HepG2 (cell line): ENCODE data around the gene TBC1D1. TPM values are rescaled to one million over a fixed set of nuclear protein-coding genes. Genes with fewer than 3 reads are reported as not detected.

Source experiments
- CCAR2 ChIP-seq: fragments of 200-400 bp; formaldehyde crosslinking; optimal IDR thresholded peaks from 2 replicates; pipeline ENCODE3; 2018; ENCODE audit warnings: low read depth, mild to moderate bottlenecking, low read length, moderate library complexity
- CEBPG ChIP-seq: IDR thresholded peaks from 2 replicates; pipeline ENCODE4 v1.6.1; 2016
- DNMT3B ChIP-seq: conservative IDR thresholded peaks from 2 replicates; pipeline ENCODE4 v1.6.1; 2016; ENCODE audit warnings: missing biosample characterization, control low read depth
- DR1 ChIP-seq: sonication (generic); formaldehyde crosslinking; IDR thresholded peaks from 2 replicates; pipeline ENCODE4 v1.8.0; 2021; ENCODE audit warnings: mild to moderate bottlenecking, missing genetic modification reagents, inconsistent platforms
- GPN1 ChIP-seq: sonication (generic); formaldehyde crosslinking; IDR thresholded peaks from 2 replicates; pipeline ENCODE4 v1.5.1; 2020; ENCODE audit warnings: missing genetic modification reagents, borderline replicate concordance
- KDM2A ChIP-seq: sonication (generic); formaldehyde crosslinking; IDR thresholded peaks from 2 replicates; pipeline ENCODE4 v1.4.0; 2020; ENCODE audit warnings: low read depth, missing genetic modification reagents, borderline replicate concordance
- LCORL ChIP-seq, 2 experiments: fragments of 450-650 bp in 1 of 2; sonication (generic) in 1 of 2; formaldehyde crosslinking in 1 of 2; IDR thresholded peaks; 2 replicates each; pipeline versions ENCODE4 v1.5.0 to v1.6.1; 2017 to 2020; ENCODE audit warnings: antibody characterized with exemption in 1 of 2, missing genetic modification reagents in 1 of 2
- MXI1 ChIP-seq: IDR thresholded peaks from 3 replicates; pipeline ENCODE4 v1.6.1; 2012; ENCODE audit warnings: low read depth, low read length, inconsistent platforms, borderline replicate concordance
- NFKB2 ChIP-seq: sonication (generic); formaldehyde crosslinking; IDR thresholded peaks from 2 replicates; pipeline ENCODE4 v1.4.0; 2020; ENCODE audit warnings: missing genetic modification reagents, borderline replicate concordance
- PRMT3 ChIP-seq: sonication (generic); formaldehyde crosslinking; IDR thresholded peaks from 2 replicates; pipeline ENCODE4 v1.8.1; 2022; ENCODE audit warnings: low read depth, mild to moderate bottlenecking, moderate library complexity, missing genetic modification reagents, borderline replicate concordance
- TMF1 ChIP-seq: sonication (generic); formaldehyde crosslinking; IDR thresholded peaks from 2 replicates; pipeline ENCODE4 v1.8.1; 2022; ENCODE audit warnings: low read depth, missing genetic modification reagents
- XRCC5 ChIP-seq: fragments of 200-400 bp; formaldehyde crosslinking; optimal IDR thresholded peaks from 2 replicates; pipeline ENCODE3; 2017; ENCODE audit warnings: mild to moderate bottlenecking, low read length
- ZBTB21 ChIP-seq: sonication (generic); formaldehyde crosslinking; IDR thresholded peaks from 2 replicates; pipeline ENCODE4 v1.4.0; 2020; ENCODE audit warnings: missing genetic modification reagents
- ZIK1 ChIP-seq: sonication (generic); formaldehyde crosslinking; IDR thresholded peaks from 2 replicates; pipeline ENCODE4 v1.5.0; 2020; ENCODE audit warnings: mild to moderate bottlenecking, low read depth, missing genetic modification reagents, borderline replicate concordance
- ZNF12 ChIP-seq: sonication (generic); formaldehyde crosslinking; IDR thresholded peaks from 2 replicates; pipeline ENCODE4 v1.5.0; 2020; ENCODE audit warnings: missing genetic modification reagents
- ZNF274 ChIP-seq: sonication (generic); formaldehyde crosslinking; IDR thresholded peaks from 2 replicates; pipeline ENCODE4 v1.5.1; 2020; ENCODE audit warnings: mild to moderate bottlenecking, missing genetic modification reagents
- ZNF513 ChIP-seq: sonication (generic); formaldehyde crosslinking; conservative IDR thresholded peaks from 2 replicates; pipeline ENCODE4 v1.5.0; 2020; ENCODE audit warnings: missing genetic modification reagents
- ZNF766 ChIP-seq: sonication (generic); formaldehyde crosslinking; IDR thresholded peaks from 2 replicates; pipeline ENCODE4 v1.5.0; 2020; ENCODE audit warnings: missing genetic modification reagents, borderline replicate concordance
- ZNF780A ChIP-seq: sonication (generic); formaldehyde crosslinking; IDR thresholded peaks from 2 replicates; pipeline ENCODE4 v1.8.0; 2022; ENCODE audit warnings: mild to moderate bottlenecking, missing genetic modification reagents, moderate library complexity
- ZNF788 ChIP-seq: sonication (generic); formaldehyde crosslinking; IDR thresholded peaks from 2 replicates; pipeline ENCODE4 v1.5.0; 2020; ENCODE audit warnings: mild to moderate bottlenecking, missing genetic modification reagents, borderline replicate concordance
- polyA plus RNA-seq, 8 experiments: library from polyadenylated mRNA; depleted of rRNA in 3 of 8; stranded (reverse) in 7 of 8; unstranded in 1 of 8; fragments of >200 nt; fragmentation: Illumina TruSeq in 4 of 8; extraction: Trizol in 4 of 8; gene quantifications; 2 replicates each; pipeline versions ENCODE4 v1.2.1 to v1.2.3, GENCODE V29; 2011 to 2016; ENCODE audit warnings: low read depth in 4 of 8, missing spikeins in 1 of 8, mixed read lengths in 1 of 8; ENCODE audit not compliant: insufficient read depth in 1 of 8
- total RNA-seq, 5 experiments: library from RNA; depleted of rRNA; stranded (reverse); fragments of >200 nt; fragmentation: Illumina TruSeq; extraction: Trizol; gene quantifications; 2 replicates each; pipeline ENCODE4 v1.2.3, GENCODE V29; 2016; ENCODE audit warnings: low read depth in 1 of 5
- TF ChIP-seq, protein P1 (sequence below): sonication (generic); formaldehyde crosslinking; IDR thresholded peaks from 2 replicates; pipeline ENCODE4 v1.5.0; 2020; ENCODE audit warnings: missing genetic modification reagents
- TF ChIP-seq, protein P2 (sequence below): sonication (generic); formaldehyde crosslinking; IDR thresholded peaks from 2 replicates; pipeline ENCODE4 v1.5.1; 2020; ENCODE audit warnings: missing genetic modification reagents, mild to moderate bottlenecking, borderline replicate concordance
- TF ChIP-seq, protein P3 (sequence below): sonication (generic); formaldehyde crosslinking; IDR thresholded peaks from 2 replicates; pipeline ENCODE4 v1.4.0; 2020; ENCODE audit warnings: missing genetic modification reagents

The TBC1D1 gene
- total and polyA plus RNA-seq, 2 of the 13 experiments (the other 11 are each of a cell fraction or from before 2014, with no cell fraction given): 37.3 to 62.8 TPM

DNA sequence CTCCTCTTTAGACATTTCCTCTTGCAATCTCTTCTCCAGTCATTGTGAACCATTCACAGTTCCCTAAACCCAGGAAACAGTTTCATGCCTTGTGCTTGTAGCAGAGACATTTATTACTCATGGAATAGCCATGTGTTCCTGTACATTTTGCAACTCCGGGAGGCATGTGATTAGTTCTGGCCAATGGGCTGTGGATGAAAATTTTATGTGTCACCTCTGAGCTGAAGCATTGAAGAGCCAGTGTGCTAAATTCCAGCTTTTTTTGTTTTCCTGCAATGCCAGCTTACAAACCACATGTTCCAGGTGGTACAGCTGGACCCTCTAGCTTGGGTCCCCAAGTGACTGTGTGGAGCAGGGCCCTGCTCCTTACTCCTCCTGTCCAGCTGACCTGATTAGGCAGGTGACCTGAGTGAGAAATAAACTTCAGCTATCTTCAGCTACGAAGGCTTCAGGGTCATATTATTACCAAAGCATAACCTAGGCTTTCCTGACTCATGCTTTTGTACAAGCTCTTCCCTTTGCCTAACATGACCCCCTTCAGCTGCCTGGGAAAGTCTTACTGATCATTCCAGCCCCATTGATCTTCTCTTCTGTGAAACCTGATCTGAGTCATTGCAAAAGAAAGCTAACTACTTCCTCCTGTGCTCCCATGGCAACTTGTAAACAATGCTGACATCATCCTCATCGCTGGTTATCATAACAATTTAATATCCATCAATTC lies 269.8 kb downstream of the TBC1D1 start (continued):
- no peak for TF ChIP-seq KDM2A (CRISPR knock-in tag)
- no peak for TF ChIP-seq ZNF513
- TF ChIP-seq, protein P1, sequence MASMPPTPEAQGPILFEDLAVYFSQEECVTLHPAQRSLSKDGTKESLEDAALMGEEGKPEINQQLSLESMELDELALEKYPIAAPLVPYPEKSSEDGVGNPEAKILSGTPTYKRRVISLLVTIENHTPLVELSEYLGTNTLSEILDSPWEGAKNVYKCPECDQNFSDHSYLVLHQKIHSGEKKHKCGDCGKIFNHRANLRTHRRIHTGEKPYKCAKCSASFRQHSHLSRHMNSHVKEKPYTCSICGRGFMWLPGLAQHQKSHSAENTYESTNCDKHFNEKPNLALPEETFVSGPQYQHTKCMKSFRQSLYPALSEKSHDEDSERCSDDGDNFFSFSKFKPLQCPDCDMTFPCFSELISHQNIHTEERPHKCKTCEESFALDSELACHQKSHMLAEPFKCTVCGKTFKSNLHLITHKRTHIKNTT (CRISPR knock-in tag): no peak
- TF ChIP-seq DR1 (CRISPR knock-in tag): no peak
- TF ChIP-seq, protein P2, sequence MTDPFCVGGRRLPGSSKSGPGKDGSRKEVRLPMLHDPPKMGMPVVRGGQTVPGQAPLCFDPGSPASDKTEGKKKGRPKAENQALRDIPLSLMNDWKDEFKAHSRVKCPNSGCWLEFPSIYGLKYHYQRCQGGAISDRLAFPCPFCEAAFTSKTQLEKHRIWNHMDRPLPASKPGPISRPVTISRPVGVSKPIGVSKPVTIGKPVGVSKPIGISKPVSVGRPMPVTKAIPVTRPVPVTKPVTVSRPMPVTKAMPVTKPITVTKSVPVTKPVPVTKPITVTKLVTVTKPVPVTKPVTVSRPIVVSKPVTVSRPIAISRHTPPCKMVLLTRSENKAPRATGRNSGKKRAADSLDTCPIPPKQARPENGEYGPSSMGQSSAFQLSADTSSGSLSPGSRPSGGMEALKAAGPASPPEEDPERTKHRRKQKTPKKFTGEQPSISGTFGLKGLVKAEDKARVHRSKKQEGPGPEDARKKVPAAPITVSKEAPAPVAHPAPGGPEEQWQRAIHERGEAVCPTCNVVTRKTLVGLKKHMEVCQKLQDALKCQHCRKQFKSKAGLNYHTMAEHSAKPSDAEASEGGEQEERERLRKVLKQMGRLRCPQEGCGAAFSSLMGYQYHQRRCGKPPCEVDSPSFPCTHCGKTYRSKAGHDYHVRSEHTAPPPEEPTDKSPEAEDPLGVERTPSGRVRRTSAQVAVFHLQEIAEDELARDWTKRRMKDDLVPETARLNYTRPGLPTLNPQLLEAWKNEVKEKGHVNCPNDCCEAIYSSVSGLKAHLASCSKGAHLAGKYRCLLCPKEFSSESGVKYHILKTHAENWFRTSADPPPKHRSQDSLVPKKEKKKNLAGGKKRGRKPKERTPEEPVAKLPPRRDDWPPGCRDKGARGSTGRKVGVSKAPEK: no peak
- peak; percentile 70; the same call in 1 of the 2 replicates for TF ChIP-seq ZBTB21
- TF ChIP-seq NFKB2 (CRISPR knock-in tag): no peak
- TF ChIP-seq MXI1: peak; percentile 81; the same call in 2 of the 3 replicates
- TF ChIP-seq CCAR2: no peak
- no peak for TF ChIP-seq LCORL (IDR thresholded peaks at IDR 0.05)
- TF ChIP-seq LCORL (CRISPR knock-in tag; IDR thresholded peaks at IDR 0.05): peak; percentile 69; the same call in 1 of the 2 replicates
- no peak for TF ChIP-seq ZNF12 (CRISPR knock-in tag)
- TF ChIP-seq, protein P3, sequence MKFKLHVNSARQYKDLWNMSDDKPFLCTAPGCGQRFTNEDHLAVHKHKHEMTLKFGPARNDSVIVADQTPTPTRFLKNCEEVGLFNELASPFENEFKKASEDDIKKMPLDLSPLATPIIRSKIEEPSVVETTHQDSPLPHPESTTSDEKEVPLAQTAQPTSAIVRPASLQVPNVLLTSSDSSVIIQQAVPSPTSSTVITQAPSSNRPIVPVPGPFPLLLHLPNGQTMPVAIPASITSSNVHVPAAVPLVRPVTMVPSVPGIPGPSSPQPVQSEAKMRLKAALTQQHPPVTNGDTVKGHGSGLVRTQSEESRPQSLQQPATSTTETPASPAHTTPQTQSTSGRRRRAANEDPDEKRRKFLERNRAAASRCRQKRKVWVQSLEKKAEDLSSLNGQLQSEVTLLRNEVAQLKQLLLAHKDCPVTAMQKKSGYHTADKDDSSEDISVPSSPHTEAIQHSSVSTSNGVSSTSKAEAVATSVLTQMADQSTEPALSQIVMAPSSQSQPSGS: peak; percentile 98
- TF ChIP-seq XRCC5: no peak
- TF ChIP-seq ZNF766 (CRISPR knock-in tag): no peak; the same call in 1 of the 2 replicates
- no peak for TF ChIP-seq ZNF274 (CRISPR knock-in tag)
- TF ChIP-seq PRMT3 (CRISPR knock-in tag): no peak
- TF ChIP-seq GPN1 (CRISPR knock-in tag): no peak
- TF ChIP-seq ZNF788 (CRISPR knock-in tag): peak; percentile 54; the same call in 1 of the 2 replicates
- peak; percentile 46; the same call in 1 of the 2 replicates for TF ChIP-seq DNMT3B
- TF ChIP-seq ZIK1 (CRISPR knock-in tag): 0 out of 2 replicates have a peak, but pooled peaks have one; percentile 23
- no peak for TF ChIP-seq ZNF780A (CRISPR knock-in tag)
- TF ChIP-seq CEBPG (CRISPR knock-in tag): peak; percentile 94
- no peak for TF ChIP-seq TMF1 (CRISPR knock-in tag)
